GM18508 (cell line): Measurements from ENCODE around the gene IGSF10.
A peak's percentile ranks its signal among the peaks of the same experiment; 100 is the strongest.

Source experiments
- ATAC-seq: cut with Tn5 transposase; IDR thresholded peaks from one replicate; pipeline ENCODE4 v1.9.1; 2021; ENCODE audit warnings: moderate number of reproducible peaks; ENCODE audit not compliant: insufficient read depth, unreplicated experiment

Gene IGSF10

GRCh38 chr3:151468284-151468917 is 7.5 kb upstream of the IGSF10 start:
- no peak for ATAC-seq

DNA sequence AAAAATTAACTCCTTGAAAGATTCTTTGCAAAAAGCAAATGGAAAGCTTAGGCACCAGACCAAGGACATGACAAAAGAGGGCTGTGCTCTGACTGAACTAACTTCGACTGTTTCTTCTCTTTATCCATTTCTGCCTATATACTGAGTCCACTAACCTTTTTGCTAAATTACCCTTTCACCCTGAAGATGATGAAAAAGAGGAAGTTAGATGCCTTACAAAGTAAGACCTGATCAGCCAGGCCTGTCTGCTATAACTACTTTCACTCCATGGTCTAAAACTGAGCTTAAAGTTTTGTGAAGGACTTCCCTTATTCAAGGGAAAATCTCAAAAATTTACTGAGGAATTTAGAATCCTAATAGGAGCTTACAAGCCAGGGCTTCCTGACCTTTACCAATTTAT is 6.2 kb upstream of the IGSF10 start:
- ATAC-seq, result no peak

DNA sequence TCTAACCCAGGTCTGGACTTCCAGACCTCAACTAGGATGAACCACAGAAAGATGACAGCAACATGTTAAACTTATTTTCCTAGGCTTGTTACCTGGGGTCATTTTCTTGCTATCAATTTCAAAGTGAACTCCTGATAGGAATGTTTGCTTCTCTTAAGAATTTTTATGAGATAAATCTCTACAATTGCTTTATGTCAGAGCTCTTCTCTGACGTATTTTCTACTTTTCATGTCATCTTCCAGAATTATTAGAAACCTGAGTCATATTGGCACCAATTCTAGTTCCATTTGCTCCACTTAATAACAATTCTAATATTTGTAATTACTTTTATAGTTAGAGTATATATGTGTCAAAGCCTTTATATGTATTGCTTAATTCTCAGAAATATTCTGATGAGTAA is 2.1 kb upstream of the IGSF10 start:
- ATAC-seq, result no peak

DNA sequence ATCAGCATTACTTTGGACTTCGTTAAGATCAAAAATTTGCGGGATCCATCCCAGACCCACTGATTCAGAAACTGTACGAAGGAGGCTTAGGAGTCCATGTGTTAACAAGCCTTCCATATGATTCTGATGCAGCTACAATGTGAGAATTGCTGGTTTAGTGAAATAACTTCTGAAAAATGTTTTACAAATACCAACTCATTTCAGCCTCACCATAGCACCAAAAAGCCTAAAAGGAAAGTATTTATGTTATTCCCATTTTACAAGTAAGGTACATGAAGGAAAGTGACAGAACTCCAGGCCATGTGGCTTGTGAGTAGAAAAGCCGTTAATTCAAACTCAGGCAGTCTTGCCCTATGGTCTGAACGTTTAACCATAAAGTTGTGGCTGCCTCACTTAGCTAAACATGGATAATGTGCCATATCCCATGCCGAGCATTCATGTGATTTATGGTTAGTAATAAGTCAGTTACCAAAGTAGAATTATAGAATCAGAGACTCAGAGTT is 1.5 kb upstream of the IGSF10 start:
- no peak for ATAC-seq

GRCh38 chr3:151460228-151460627 is 633 bp downstream of the IGSF10 start:
- no peak for ATAC-seq

DNA sequence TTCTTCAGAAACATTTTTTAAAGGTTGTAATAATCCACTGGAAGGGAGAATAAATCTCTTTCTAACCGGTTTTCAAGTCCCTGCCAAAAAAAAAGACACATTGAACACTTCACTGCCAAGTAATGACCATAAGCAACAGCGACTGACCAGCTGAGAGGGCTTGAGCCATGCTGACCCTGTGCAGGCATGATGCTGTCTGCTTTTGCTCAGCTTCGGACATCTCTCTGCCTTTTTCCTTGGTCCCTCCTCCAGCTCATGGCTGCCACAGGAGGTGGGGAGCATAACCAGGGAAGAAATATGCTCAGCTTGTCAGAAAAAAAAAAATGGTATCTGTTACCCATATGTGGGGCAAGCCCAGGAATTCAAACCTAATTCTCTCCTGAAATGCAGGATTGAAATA is 1.5 kb downstream of the IGSF10 start:
- no peak for ATAC-seq

- no peak for ATAC-seq
These were observed 4.8 kb downstream of the IGSF10 start for GRCh38 chr3:151456065-151456464.

- no peak for ATAC-seq
These were observed 8.0 kb downstream of the IGSF10 start for GRCh38 chr3:151452841-151453240.

DNA sequence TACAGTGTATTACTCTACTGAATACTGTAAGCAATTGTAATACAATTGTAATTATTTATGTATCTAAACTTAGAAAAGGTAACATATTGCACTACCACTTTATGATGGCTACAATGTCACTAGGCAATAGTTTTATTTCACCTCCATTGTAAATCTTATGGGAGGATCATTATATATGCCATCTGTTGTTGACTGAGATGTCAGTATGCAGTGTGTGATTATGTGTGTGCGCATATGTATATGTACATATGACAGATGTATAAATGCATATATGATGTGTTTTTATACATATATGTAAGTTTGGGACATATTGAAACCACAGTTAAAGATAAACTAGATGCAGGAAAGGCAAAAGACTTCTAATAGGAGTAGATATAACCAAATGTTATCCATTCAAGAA is 8.5 kb downstream of the IGSF10 start:
- ATAC-seq, result no peak

DNA sequence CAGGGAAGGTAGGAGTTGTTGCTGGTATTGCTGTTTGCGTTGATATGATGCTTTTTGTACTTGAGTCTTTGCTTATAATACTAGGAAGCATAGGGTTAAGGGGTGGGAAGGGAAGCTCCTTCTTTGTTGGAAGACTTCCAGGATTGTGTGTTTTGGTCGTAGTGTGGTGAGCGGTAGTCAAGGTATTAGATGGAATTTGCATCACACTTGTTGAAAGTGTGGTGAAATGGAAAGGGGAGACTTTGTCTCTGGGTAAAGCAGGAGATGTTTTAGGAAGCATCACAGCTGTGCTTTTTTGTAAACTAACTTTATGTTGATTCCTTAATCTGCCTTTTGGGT is 14.9 kb downstream of the IGSF10 start:
- ATAC-seq, result no peak

GRCh38 chr3:151445273-151446001 is 15.4 kb downstream of the IGSF10 start:
- no peak for ATAC-seq

DNA sequence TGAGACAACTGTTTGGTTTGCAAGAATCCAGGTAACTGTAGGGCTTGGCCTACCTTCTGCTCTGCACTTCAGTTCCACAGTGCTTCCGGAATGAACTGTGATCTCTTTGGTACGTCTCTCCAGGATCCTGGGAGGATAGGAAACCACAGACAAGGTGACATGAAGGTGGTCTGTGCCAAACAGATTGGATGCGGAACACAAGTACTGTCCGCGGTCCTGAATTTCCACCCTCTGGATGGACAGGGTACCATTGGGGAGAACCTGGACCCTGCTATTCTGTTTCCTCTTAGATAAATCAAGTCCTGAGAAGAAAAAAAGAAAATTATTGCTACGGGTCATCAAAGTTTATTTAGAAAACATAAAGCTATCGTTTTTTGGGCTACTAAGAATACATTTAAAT is 17.3 kb downstream of the IGSF10 start:
- ATAC-seq, result no peak

DNA sequence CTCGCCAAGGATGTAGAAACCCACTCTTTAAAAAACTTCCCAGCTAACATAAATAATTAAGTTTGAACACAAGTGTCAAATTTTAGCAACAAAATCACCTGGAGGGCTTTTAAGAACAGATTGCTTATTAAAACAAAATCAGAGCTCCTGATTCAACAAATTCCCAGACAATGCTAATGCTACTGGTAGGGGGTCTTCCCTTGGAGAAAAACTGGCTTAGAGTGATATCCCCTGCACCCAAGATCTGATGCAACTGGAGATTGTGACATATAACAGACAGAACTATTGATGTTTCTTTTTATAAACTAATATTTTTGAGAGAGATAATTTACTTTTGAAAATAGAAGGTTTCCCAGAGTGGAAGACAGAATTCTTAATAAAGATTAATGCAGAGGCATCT is 19.9 kb downstream of the IGSF10 start:
- ATAC-seq, result no peak

DNA sequence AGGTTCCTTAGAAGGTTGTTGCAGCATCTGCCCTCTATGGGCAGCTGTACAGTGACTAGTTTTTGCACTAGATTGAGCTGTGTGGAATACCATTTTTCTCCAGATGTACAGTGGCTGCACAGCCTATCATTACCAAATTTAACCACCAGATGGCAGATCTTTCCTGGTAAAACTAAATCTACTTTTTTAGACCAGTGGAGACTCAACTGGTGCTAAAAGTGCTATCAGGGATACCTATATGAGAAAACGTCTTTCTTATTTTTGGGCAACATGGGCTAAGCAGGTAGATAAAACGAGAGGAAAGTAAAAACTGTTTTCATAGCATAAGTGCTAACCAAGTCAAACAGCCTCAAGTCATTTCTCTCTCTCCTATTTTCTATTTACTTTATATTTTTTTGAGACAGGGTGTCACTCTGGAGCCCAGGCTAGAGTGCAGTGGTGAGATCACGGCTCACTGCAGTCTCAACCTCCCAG is 21.2 kb downstream of the IGSF10 start:
- peak; percentile 81 for ATAC-seq

GRCh38 chr3:151437906-151438305 is 23.0 kb downstream of the IGSF10 start:
- ATAC-seq, result no peak

DNA sequence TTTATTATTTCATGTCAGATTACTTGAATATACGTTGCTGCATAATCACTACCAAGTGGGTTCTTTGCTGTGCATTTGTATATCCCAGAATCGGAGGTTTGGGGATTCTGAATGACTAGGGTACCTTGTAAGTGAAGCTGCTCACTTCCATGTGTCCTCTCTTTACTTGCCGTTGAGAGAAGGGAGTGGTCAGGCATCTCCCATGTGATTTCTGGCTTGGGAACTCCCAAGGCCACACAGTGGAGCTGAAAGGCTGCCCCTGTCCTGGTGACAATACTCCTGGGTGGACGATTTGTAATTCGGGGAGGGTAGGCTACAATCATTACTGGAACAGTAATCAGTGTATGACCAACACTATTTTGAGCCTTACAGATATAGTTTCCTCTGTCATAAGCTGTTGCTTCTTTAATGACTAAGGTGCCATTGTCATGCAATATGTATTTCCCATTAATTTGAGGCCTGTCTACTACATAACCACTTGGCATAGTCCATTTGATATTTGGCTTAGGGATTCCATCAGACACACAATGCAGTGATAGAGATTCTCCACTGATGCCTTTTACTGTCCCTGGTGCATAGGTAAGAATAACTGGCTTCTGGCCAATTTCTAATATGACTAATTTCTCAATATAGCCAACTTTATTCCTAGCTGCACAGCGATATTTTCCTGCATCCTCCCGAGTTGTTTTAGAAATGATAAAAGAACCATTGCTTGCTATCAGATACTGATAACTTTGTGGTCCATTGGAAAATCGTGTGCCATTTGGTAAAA is 24.0 kb downstream of the IGSF10 start:
- no peak for ATAC-seq

DNA sequence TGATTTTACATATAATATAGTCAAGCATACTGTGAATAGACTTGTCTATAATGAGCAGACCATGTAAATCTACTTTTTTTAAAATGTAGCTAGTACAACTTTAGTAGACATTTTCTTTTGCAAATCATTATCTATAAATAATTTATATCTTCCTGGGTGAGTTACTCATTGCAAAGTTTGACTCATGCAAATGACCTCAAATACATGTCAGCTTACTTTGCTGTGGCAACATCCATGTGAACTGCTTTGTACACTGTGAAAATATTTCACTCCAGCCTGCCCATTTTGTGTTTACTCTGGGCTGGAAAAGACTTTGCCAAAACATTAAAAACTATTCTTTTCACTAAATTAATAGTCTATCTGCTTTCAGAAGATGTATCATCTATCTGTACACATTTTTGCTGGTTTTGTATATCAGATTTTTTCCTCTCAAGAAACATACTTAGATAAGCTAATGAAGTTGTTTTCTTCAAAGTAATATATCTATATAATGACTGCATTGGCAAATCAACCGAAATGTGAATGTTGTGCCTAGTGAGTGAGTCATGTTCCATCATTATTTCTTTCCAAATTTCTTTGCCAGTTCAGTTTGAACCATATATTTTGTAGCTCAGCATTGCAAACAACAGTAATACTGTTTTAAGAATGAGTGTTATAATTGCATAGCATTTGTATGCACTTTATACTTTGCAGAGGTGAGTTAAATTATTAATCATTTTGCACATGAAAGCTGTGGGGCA is 26.5 kb downstream of the IGSF10 start:
- peak; percentile 52 for ATAC-seq

- no peak for ATAC-seq
These were observed 28.1 kb downstream of the IGSF10 start for GRCh38 chr3:151432616-151433372.

DNA sequence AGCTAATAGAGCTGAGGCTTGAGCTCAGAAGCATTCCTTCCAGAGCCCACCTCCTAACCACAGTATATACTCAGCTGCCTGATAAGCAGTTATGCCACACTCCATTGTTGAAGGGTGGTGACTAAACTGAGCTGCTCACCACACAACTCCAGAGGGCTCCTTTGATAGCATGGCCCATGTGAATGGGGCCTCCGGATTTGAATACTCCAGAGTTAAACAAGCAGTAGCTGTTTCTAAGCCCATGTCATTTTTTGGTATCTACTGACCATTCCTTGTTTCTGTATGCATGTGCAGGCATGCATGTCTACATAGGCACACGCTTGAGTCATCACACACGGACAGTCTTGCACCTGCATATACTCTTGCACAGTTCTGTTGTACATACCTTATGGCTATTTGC is 28.9 kb downstream of the IGSF10 start:
- no peak for ATAC-seq
